ENCODE data around the gene SPOCD1.

DNA sequence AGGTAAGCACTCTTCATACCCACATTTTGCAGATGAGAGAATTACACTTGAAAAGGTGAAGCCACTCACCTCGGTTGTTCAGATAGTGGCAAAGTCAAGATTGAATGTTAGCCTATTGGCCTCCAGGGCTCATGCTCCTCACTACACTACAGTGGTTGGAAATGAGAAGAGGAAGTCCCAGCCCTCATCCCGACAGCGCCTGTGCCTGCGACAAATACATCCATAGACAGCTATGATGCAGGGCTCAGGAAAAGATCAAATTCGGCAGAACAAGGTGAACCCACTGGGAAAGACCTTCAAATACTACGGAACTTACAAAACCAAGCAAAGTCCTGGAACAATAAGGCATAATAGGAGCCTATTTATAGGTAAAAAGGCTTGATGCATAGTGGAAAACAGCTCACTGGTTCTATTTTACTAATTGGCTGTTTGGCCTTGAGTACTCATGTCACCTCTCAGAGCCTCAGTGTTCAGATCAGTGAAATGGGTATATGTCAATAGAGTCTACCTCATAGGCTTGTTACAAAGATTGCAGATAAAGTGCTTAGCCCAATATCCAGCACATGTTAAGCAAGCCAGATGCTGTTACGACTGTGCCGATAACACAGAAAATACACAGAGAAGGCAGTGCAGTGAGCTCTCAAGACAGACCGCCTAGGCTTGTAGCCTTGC lies 3.5 kb downstream of the SPOCD1 start:
- TF ChIP-seq TAF1 (IDR thresholded peaks at IDR 0.05; ENCODE audit: low read depth), result no peak
- no peak for TF ChIP-seq YY1 (IDR thresholded peaks at IDR 0.05; ENCODE audit: low read depth)
- TF ChIP-seq USF1 (IDR thresholded peaks at IDR 0.05), result no peak
- no peak for TF ChIP-seq EGR1 (IDR thresholded peaks at IDR 0.05)
- TF ChIP-seq EP300 (IDR thresholded peaks at IDR 0.05; ENCODE audit: borderline replicate concordance), result no peak
- no peak for TF ChIP-seq CREB1 (IDR thresholded peaks at IDR 0.05; ENCODE audit: low read depth)
- no peak for TF ChIP-seq REST (IDR thresholded peaks at IDR 0.05; ENCODE audit: low read depth)

Data from Ishikawa (cell line).